MM.1S (cell line): ENCODE measurements around the gene C1QTNF6.

Source experiments
- DNase-seq: peaks from one replicate; pipeline ENCODE4 v3.0.0-alpha.2; 2015
- H2AFZ ChIP-seq: fragments of 300-600 bp; sonication (generic); 2 replicates; pipeline ENCODE4 v1.6.0; 2016; ENCODE audit warnings: antibody characterized with exemption, low read length
- H3F3A ChIP-seq: fragments of 300-600 bp; sonication (generic); 2 replicates; pipeline ENCODE4 v1.6.1; 2016; ENCODE audit warnings: mild to moderate bottlenecking, antibody characterized with exemption, low read length, moderate library complexity, mixed read lengths; ENCODE audit not compliant: insufficient read depth
- H3K27ac ChIP-seq: fragments of 300-600 bp; sonication (generic); 2 replicates; pipeline ENCODE4 v1.5.1; 2016; ENCODE audit warnings: mild to moderate bottlenecking, low read length
- H3K27me3 ChIP-seq: fragments of 300-600 bp; sonication (generic); replicated peaks from 2 replicates; pipeline ENCODE4 v1.6.0; 2016; ENCODE audit warnings: low read length; ENCODE audit not compliant: insufficient read depth
- H3K36me3 ChIP-seq: fragments of 300-600 bp; sonication (generic); replicated peaks from 2 replicates; pipeline ENCODE4 v1.6.1; 2016; ENCODE audit warnings: mild to moderate bottlenecking, low read length, mixed read lengths; ENCODE audit not compliant: insufficient read depth
- H3K4me1 ChIP-seq: fragments of 300-600 bp; sonication (generic); 2 replicates; pipeline ENCODE4 v1.6.1; 2016; ENCODE audit warnings: low read length, mixed read lengths
- H3K4me2 ChIP-seq: fragments of 300-600 bp; sonication (generic); 2 replicates; pipeline ENCODE4 v1.6.0; 2016; ENCODE audit warnings: low read depth, low read length
- H3K4me3 ChIP-seq: fragments of 300-600 bp; sonication (generic); 2 replicates; pipeline ENCODE4 v1.5.1; 2016; ENCODE audit warnings: low read length, mixed read lengths
- H3K79me2 ChIP-seq: fragments of 300-600 bp; sonication (generic); 2 replicates; pipeline ENCODE4 v1.6.1; 2016; ENCODE audit warnings: mixed run types, low read length, mixed read lengths
- H3K9ac ChIP-seq: fragments of 300-600 bp; sonication (generic); 2 replicates; pipeline ENCODE4 v1.6.1; 2016; ENCODE audit warnings: low read length, mixed read lengths
- H3K9me2 ChIP-seq: fragments of 300-600 bp; sonication (generic); replicated peaks from 2 replicates; pipeline ENCODE4 v1.6.1; 2016; ENCODE audit warnings: mild to moderate bottlenecking, low read length, mixed read lengths; ENCODE audit not compliant: insufficient read depth
- H3K9me3 ChIP-seq: fragments of 300-600 bp; sonication (generic); replicated peaks from 2 replicates; pipeline ENCODE4 v1.6.1; 2016; ENCODE audit warnings: mild to moderate bottlenecking, low read length, mixed read lengths; ENCODE audit not compliant: insufficient read depth
- H4K20me1 ChIP-seq: fragments of 300-600 bp; sonication (generic); 2 replicates; pipeline ENCODE4 v1.6.1; 2016; ENCODE audit warnings: mild to moderate bottlenecking, low read length, moderate library complexity, mixed read lengths; ENCODE audit not compliant: insufficient read depth
- CTCF ChIP-seq: fragments of 300-600 bp; sonication (generic); IDR thresholded peaks from 2 replicates; pipeline ENCODE4 v1.5.1; 2016; ENCODE audit warnings: antibody characterized with exemption, low read length, mixed read lengths
- EZH2 ChIP-seq: fragments of 300-600 bp; sonication (generic); optimal IDR thresholded peaks from 2 replicates; pipeline ENCODE3; 2017; ENCODE audit warnings: low read depth, mild to moderate bottlenecking, antibody characterized with exemption, low read length, mixed read lengths
- EZH2phosphoT487 ChIP-seq: fragments of 300-600 bp; sonication (generic); IDR thresholded peaks from 2 replicates; pipeline ENCODE4 v1.6.1; 2018; ENCODE audit warnings: antibody characterized with exemption, low read length

C1QTNF6 gene

GRCh38 chr22:37177221-37177620, 10.8 kb downstream of the C1QTNF6 start:
- peaks cover 68% of the 10 kb centered on the region for H3K27me3 ChIP-seq
- no peaks in the 10 kb centered on the region for H3K79me2 ChIP-seq
- no peaks in the 10 kb centered on the region for H3K9me2 ChIP-seq
- H3K4me2 ChIP-seq: no peak overlapping the region
- H3K9me3 ChIP-seq: no peaks in the 10 kb centered on the region
- H4K20me1 ChIP-seq: no peaks in the 10 kb centered on the region
- no peak overlapping the region for H3K4me3 ChIP-seq
- no peak overlapping the region for H2AFZ ChIP-seq
- H3K4me1 ChIP-seq: no peaks in the 10 kb centered on the region
- no peak overlapping the region for H3K9ac ChIP-seq
- TF ChIP-seq EZH2phosphoT487 (no peak), EZH2 (no peak), CTCF (no peak)
- H3K27ac ChIP-seq: no peak overlapping the region
- no peaks in the 10 kb centered on the region for H3F3A ChIP-seq
- H3K36me3 ChIP-seq: no peaks in the 10 kb centered on the region
- DNase-seq: no peak

- Histone ChIP-seq H3K27me3 (peaks cover 75% of the 10 kb centered on the region), H4K20me1 (no peaks in the 10 kb centered on the region), H3K27ac (no peak overlapping the region), H3K4me3 (no peak overlapping the region), H3K79me2 (no peaks in the 10 kb centered on the region), H3K36me3 (no peaks in the 10 kb centered on the region), H3K9me3 (no peaks in the 10 kb centered on the region), H3K9me2 (no peaks in the 10 kb centered on the region), H3K4me1 (no peaks in the 10 kb centered on the region), H3K4me2 (no peak overlapping the region), H3F3A (no peaks in the 10 kb centered on the region), H3K9ac (no peak overlapping the region), H2AFZ (no peak overlapping the region)
- no peak for TF ChIP-seq EZH2
- no peak for TF ChIP-seq EZH2phosphoT487
- TF ChIP-seq CTCF: no peak
- no peak for DNase-seq
Measured at GRCh38 chr22:37176464-37177061, 11.5 kb downstream of the C1QTNF6 start.

GRCh38 chr22:37175414-37176281, 12.4 kb downstream of the C1QTNF6 start:
- peaks cover 75% of the 10 kb centered on the region for H3K27me3 ChIP-seq
- H4K20me1 ChIP-seq: no peaks in the 10 kb centered on the region
- H3K9me2 ChIP-seq: no peaks in the 10 kb centered on the region
- no peak overlapping the region for H2AFZ ChIP-seq
- no peak overlapping the region for H3K4me3 ChIP-seq
- H3F3A ChIP-seq: no peaks in the 10 kb centered on the region
- no peaks in the 10 kb centered on the region for H3K9me3 ChIP-seq
- no peak overlapping the region for H3K27ac ChIP-seq
- TF ChIP-seq EZH2 (no peak), CTCF (no peak), EZH2phosphoT487 (no peak)
- no peaks in the 10 kb centered on the region for H3K79me2 ChIP-seq
- no peaks in the 10 kb centered on the region for H3K4me1 ChIP-seq
- no peak for DNase-seq
- H3K9ac ChIP-seq: no peak overlapping the region
- no peak overlapping the region for H3K4me2 ChIP-seq
- no peaks in the 10 kb centered on the region for H3K36me3 ChIP-seq
